Measurements from ENCODE around the gene ZNHIT2.

Gene ZNHIT2

DNA sequence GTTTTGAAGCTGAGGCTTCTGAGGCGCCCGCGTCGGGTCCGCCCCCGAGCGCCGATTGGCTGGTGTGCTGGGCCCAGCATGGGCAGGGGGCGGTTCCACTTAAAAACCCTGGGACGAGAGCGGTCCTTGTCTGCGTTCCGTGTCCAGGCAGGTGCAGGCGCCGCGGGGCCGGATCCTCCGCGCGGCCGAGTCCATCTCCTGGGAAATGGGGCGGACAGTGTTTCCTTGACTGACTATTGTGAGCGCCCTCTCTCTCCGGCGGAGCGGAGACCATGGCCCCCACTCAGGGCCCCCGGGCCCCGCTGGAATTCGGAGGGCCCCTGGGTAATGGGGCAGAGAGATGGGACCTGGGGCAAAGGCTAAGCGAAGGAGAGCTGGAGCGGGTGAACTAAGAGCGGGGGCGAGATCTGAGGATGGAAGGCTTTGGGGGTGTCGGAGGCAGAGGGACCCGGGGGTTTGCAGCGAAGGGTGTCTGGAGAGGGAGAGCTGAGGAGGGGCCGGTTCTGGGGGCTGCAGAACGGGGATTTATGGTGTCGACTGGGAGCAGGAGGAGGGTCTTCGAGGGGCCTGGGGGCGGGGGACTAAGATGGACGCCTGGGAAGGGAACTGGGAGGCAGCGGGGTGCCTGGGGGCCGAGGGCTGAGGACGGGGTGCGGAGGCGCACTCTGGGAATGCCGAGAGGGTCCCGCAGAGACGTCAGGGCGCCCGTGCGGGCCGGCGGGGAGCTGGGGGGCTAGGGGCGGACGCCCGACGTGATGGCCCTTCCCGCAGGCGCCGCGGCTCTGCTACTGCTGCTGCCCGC, 5.6 kb downstream of the ZNHIT2 start, which contains the start of gene TM7SF2:
Gene TM7SF2 (plus strand): TSS at position 129 of the 802 bp plus-strand sequence. CDS start 144 bp downstream, at position 273.
- TF ChIP-seq CTCF (IDR thresholded peaks at IDR 0.05; ENCODE audit: low read depth, low read length): no peak
- peak within 1 kb of the TSS; percentile 51 for H3K4me3 ChIP-seq (ENCODE audit: low read depth, low read length)

DNA sequence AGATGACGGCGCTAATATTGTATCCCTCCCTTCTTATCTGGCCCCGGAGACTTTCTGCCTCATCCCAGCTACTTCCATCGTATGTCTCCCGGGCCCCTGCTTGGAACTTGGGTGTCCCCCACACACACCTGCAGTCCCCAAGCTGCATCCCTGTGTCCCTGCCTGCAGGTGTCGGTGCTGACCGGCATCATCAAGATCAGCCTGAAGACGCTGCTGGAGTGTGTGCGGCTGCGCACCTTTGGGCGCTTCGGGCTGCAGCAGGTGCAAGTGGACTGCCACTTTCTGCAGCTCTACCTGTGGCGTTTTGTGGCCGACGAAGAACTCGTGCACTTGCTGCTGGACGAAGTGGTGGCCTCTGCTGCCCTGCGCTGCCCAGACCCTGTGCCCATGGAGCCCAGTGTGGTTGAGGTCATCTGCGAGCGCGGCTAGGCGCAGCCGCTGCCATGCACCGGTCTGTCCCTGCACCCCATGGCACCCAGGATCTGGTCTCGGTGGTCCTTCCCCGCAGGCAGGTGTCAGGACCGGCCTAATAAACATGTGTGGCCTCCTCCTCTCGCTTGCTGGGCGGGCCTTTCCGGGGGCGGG, 6.2 kb downstream of the ZNHIT2 start:
- TF ChIP-seq CTCF (IDR thresholded peaks at IDR 0.05; ENCODE audit: low read depth, low read length): no peak
- H3K4me3 ChIP-seq (ENCODE audit: low read depth, low read length): no peak overlapping the region

DNA sequence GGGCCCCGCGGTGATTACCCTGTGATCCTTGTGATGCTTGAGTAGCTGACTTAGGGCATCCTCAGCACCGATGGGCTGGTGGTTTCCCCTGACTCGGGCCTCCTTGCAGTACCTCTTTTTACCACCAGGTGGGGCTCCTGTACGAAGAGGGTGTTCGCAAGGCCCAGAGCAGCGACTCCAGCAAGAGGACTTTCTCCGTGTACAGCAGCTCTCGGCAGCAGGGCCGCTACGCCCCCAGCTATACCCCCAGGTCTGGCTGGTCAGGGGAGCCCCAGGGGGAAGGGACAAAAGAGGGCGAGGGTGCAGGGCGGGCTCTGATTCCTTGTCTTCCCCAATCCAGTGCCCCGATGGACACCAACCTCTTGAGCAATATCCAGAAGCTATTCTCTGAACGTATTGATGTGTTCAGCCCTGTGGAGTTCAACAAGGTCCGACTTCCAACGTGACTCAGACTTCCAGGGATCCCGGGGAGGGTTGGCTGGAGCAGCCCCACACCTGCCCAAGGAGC, 7.1 kb downstream of the ZNHIT2 start:
- peak; percentile 99 for TF ChIP-seq CTCF (IDR thresholded peaks at IDR 0.05; ENCODE audit: low read depth, low read length)
- no peak overlapping the region for H3K4me3 ChIP-seq (ENCODE audit: low read depth, low read length)

GRCh38 chr11:65109231-65110198, 8.0 kb downstream of the ZNHIT2 start:
- no peak for TF ChIP-seq CTCF (IDR thresholded peaks at IDR 0.05; ENCODE audit: low read depth, low read length)
- H3K4me3 ChIP-seq (ENCODE audit: low read depth, low read length): no peak overlapping the region

GRCh38 chr11:65108469-65109123, 8.9 kb downstream of the ZNHIT2 start:
- TF ChIP-seq CTCF (IDR thresholded peaks at IDR 0.05; ENCODE audit: low read depth, low read length): no peak
- H3K4me3 ChIP-seq (ENCODE audit: low read depth, low read length): no peak overlapping the region

GRCh38 chr11:65107751-65108468, 9.6 kb downstream of the ZNHIT2 start:
- H3K4me3 ChIP-seq (ENCODE audit: low read depth, low read length): no peak overlapping the region
- TF ChIP-seq CTCF (IDR thresholded peaks at IDR 0.05; ENCODE audit: low read depth, low read length): no peak

All from WI38 (cell line).